ENCODE measurements around the gene HSPA4.
"Not testable (repeated sequence)": the region's sequence is repeated elsewhere in the genome, so short reads cannot be mapped to it uniquely, and the experiment has no call there.

Gene HSPA4

GRCh38 chr5:133041157-133041784, 10.5 kb upstream of the HSPA4 start:
- peaks cover 2% of the 10 kb centered on the region for H3K36me3 Mint-ChIP-seq
- no peaks in the 10 kb centered on the region for H3K9me3 Mint-ChIP-seq (ENCODE audit: low read depth)
- H3K4me1 Mint-ChIP-seq (ENCODE audit: low read depth): no peaks in the 10 kb centered on the region
- no peak overlapping the region for H3K4me3 Mint-ChIP-seq
- no peak overlapping the region for H3K27ac Mint-ChIP-seq
- H3K27me3 Mint-ChIP-seq: peaks cover under 1% of the 10 kb centered on the region

GRCh38 chr5:133041910-133042309, 9.9 kb upstream of the HSPA4 start:
- Mint-ChIP-seq H3K9me3 (ENCODE audit: low read depth) (no peaks in the 10 kb centered on the region), H3K4me1 (ENCODE audit: low read depth) (no peaks in the 10 kb centered on the region), H3K4me3 (no peak overlapping the region), H3K27ac (no peak overlapping the region), H3K36me3 (peaks cover 2% of the 10 kb centered on the region), H3K27me3 (no peaks in the 10 kb centered on the region)

DNA sequence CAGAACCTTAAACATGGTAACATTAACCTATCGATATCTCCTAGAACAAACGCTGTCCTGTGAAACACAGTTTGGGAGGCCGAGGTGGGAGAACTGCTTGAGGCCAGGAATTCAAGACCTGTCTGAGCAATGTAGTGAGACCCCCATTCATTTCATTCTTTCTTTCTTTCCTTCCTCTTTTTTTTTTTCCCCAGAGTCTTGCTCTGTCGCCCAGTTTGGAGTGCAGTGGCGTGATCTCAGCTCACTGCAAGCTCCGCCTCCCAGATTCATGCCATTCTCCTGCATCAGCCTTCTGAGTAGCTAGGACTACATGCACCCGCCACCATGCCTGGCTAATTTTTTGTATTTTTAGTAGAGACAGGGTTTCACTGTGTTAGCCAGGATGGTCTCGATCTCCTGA, 5.3 kb upstream of the HSPA4 start:
- H3K4me3 Mint-ChIP-seq, H3K27me3 Mint-ChIP-seq: not testable (repeated sequence)

GRCh38 chr5:133047404-133047803, 4.4 kb upstream of the HSPA4 start:
- no peak overlapping the region for H3K4me3 Mint-ChIP-seq
- H3K36me3 Mint-ChIP-seq: no peaks in the 10 kb centered on the region
- H3K9me3 Mint-ChIP-seq (ENCODE audit: low read depth): no peaks in the 10 kb centered on the region
- peaks cover 18% of the 10 kb centered on the region for H3K4me1 Mint-ChIP-seq (ENCODE audit: low read depth)
- H3K27ac Mint-ChIP-seq: no peak overlapping the region
- no peaks in the 10 kb centered on the region for H3K27me3 Mint-ChIP-seq

More for the DNA sequence above, 5.3 kb upstream of the HSPA4 start:
- H3K36me3 Mint-ChIP-seq; H3K27ac Mint-ChIP-seq; H3K9me3 Mint-ChIP-seq (ENCODE audit: low read depth): not testable (repeated sequence)
- H3K4me1 Mint-ChIP-seq (ENCODE audit: low read depth): peaks cover 18% of the 10 kb centered on the region

- peaks cover 24% of the 10 kb centered on the region for H3K4me1 Mint-ChIP-seq (ENCODE audit: low read depth)
- H3K4me3 Mint-ChIP-seq: peak overlapping the region; percentile 54
- no peaks in the 10 kb centered on the region for H3K9me3 Mint-ChIP-seq (ENCODE audit: low read depth)
- H3K27me3 Mint-ChIP-seq: no peaks in the 10 kb centered on the region
- peak overlapping the region; percentile 86 for H3K27ac Mint-ChIP-seq
- H3K36me3 Mint-ChIP-seq: no peaks in the 10 kb centered on the region
Observed at GRCh38 chr5:133048993-133049725, 2.7 kb upstream of the HSPA4 start.

- peak overlapping the region; percentile 86 for H3K27ac Mint-ChIP-seq
- no peaks in the 10 kb centered on the region for H3K27me3 Mint-ChIP-seq
- H3K4me1 Mint-ChIP-seq (ENCODE audit: low read depth): peaks cover 29% of the 10 kb centered on the region
- peak overlapping the region; percentile 54 for H3K4me3 Mint-ChIP-seq
- H3K9me3 Mint-ChIP-seq (ENCODE audit: low read depth): no peaks in the 10 kb centered on the region
- peaks cover 2% of the 10 kb centered on the region for H3K36me3 Mint-ChIP-seq
Observed at GRCh38 chr5:133049726-133050048, 2.1 kb upstream of the HSPA4 start.

DNA sequence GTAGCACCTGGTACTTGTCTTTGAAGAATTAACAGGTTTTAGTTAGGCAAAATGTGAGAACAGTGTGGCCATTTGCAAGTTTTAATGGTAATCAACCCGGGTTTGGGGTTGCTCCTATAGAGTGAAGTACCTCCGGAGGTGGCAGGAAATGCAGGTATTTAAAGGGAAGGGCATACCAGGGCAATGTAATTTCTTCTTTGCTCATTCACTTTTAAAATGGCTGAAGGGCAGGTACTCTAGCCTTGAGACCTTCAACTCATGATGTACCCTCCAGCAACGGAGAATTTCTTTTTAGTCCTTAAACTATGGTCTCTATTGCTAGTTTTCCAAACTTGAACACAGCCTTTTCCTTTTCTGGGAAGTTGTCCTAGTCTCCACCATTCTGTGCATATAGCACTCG, 1.3 kb upstream of the HSPA4 start:
- Mint-ChIP-seq H3K27ac (peak overlapping the region; percentile 99), H3K27me3 (no peaks in the 10 kb centered on the region), H3K4me3 (peak overlapping the region; percentile 97), H3K4me1 (ENCODE audit: low read depth) (peaks cover 38% of the 10 kb centered on the region), H3K36me3 (peaks cover 6% of the 10 kb centered on the region), H3K9me3 (ENCODE audit: low read depth) (no peaks in the 10 kb centered on the region)

DNA sequence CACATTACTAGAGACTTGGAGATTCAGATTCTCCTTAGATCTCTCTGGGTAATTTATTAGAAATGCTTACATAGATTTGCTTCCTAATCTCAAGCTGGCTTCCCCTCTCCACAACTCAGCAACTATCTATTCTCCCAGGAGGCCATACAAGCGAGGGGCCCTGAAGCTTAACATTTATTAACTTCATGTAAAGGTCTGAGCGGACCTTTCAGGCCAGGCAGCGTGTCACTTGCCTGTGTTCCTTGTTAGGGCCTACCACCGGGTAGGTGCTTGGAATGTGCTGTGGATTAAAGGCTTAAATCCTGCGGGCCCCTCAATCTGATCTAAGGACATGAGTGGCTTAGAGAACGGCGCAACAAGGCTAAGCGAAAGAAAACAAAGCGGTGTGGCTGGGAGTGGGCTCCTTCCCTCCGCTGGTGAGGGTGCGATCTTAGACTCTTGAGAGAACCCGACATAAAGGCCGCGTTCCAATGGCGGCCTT, 712 bp upstream of the HSPA4 start:
- H3K9me3 Mint-ChIP-seq (ENCODE audit: low read depth): no peaks in the 10 kb centered on the region

GRCh38 chr5:133052317-133053175, 733 bp downstream of the HSPA4 start:
- H3K4me1 Mint-ChIP-seq (ENCODE audit: low read depth): peaks cover 55% of the 10 kb centered on the region
- no peaks in the 10 kb centered on the region for H3K27me3 Mint-ChIP-seq
- H3K9me3 Mint-ChIP-seq (ENCODE audit: low read depth): no peaks in the 10 kb centered on the region
- H3K27ac Mint-ChIP-seq: peak overlapping the region; percentile 99
- peaks cover 6% of the 10 kb centered on the region for H3K36me3 Mint-ChIP-seq
- peak overlapping the region; percentile 97 for H3K4me3 Mint-ChIP-seq

More for the DNA sequence above, 712 bp upstream of the HSPA4 start:
- Mint-ChIP-seq H3K4me3 (peak overlapping the region; percentile 97), H3K27ac (peak overlapping the region; percentile 99), H3K36me3 (peaks cover 6% of the 10 kb centered on the region), H3K27me3 (no peaks in the 10 kb centered on the region), H3K4me1 (ENCODE audit: low read depth) (peaks cover 44% of the 10 kb centered on the region)

- peaks cover 6% of the 10 kb centered on the region for H3K36me3 Mint-ChIP-seq
- peak overlapping the region; percentile 97 for H3K4me3 Mint-ChIP-seq
- no peaks in the 10 kb centered on the region for H3K27me3 Mint-ChIP-seq
- H3K4me1 Mint-ChIP-seq (ENCODE audit: low read depth): peaks cover 64% of the 10 kb centered on the region
- H3K9me3 Mint-ChIP-seq (ENCODE audit: low read depth): no peaks in the 10 kb centered on the region
- no peak overlapping the region for H3K27ac Mint-ChIP-seq
Observed at GRCh38 chr5:133053448-133053847, 1.6 kb downstream of the HSPA4 start.

GRCh38 chr5:133054697-133055471, 3.1 kb downstream of the HSPA4 start:
- peaks cover 6% of the 10 kb centered on the region for H3K36me3 Mint-ChIP-seq
- peak overlapping the region; percentile 72 for H3K4me3 Mint-ChIP-seq
- H3K27me3 Mint-ChIP-seq: no peaks in the 10 kb centered on the region
- H3K27ac Mint-ChIP-seq: peak overlapping the region; percentile 61
- no peaks in the 10 kb centered on the region for H3K9me3 Mint-ChIP-seq (ENCODE audit: low read depth)
- H3K4me1 Mint-ChIP-seq (ENCODE audit: low read depth): peaks cover 64% of the 10 kb centered on the region

DNA sequence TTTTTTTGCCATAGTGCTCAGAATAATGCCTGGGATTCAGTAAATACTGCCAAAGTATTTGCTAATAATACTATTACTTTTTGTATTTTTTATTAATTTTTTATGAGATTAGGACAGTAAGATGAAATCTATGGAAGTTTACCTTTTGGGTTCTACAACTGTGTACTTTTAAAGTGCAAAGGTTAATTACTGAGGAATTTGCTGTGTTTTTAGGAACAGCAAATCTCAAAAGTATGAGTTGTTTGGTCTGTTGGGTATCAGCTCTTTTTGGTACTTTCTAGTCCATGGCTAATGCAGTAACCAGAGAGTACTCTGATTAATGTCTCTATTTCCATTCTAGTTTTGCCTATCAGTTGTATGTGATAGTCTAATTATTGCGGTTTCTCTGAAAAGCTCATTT, 5.1 kb downstream of the HSPA4 start:
- H3K9me3 Mint-ChIP-seq (ENCODE audit: low read depth): no peaks in the 10 kb centered on the region
- peaks cover 63% of the 10 kb centered on the region for H3K4me1 Mint-ChIP-seq (ENCODE audit: low read depth)
- peaks cover 6% of the 10 kb centered on the region for H3K36me3 Mint-ChIP-seq
- no peak overlapping the region for H3K4me3 Mint-ChIP-seq
- no peak overlapping the region for H3K27ac Mint-ChIP-seq
- H3K27me3 Mint-ChIP-seq: no peaks in the 10 kb centered on the region

GRCh38 chr5:133059621-133060020, 7.8 kb downstream of the HSPA4 start:
- no peak overlapping the region for H3K27ac Mint-ChIP-seq
- no peaks in the 10 kb centered on the region for H3K9me3 Mint-ChIP-seq (ENCODE audit: low read depth)
- H3K4me1 Mint-ChIP-seq (ENCODE audit: low read depth): peaks cover 65% of the 10 kb centered on the region
- H3K27me3 Mint-ChIP-seq: no peaks in the 10 kb centered on the region
- peak overlapping the region; percentile 55 for H3K4me3 Mint-ChIP-seq
- peaks cover 5% of the 10 kb centered on the region for H3K36me3 Mint-ChIP-seq

DNA sequence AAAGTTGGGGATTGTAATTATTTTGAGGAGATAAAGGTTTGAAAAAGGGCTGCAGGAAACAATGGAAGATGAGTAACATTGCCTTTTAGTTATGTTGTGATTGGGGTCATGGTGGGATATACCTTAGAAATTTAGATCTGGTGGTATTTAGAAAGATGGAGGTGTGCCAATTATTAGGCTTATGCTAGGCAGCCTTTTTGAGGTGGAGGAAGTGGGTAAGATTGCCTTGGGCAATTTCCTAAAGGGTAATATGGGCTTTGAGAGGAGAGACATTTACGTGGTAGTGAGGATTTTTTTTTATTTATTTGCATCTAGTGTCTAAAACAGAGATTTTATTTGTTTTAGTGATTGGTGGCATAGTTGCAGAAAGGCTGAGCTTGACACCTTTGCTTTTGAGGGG, 10.5 kb downstream of the HSPA4 start:
- Mint-ChIP-seq H3K27me3 (no peaks in the 10 kb centered on the region), H3K27ac (no peak overlapping the region), H3K36me3 (peaks cover 3% of the 10 kb centered on the region), H3K4me1 (ENCODE audit: low read depth) (peaks cover 46% of the 10 kb centered on the region), H3K9me3 (ENCODE audit: low read depth) (no peaks in the 10 kb centered on the region), H3K4me3 (peak overlapping the region; percentile 30)

All from activated naive CD8-positive, alpha-beta T cell (primary cell).